Kidney epithelial cell (primary cell): Measurements from ENCODE around the gene TACC2. TPM values are rescaled to one million over a fixed set of nuclear protein-coding genes. Genes with fewer than 3 reads are reported as not detected.
A peak's percentile ranks its signal among the peaks of the same experiment; 100 is the strongest.
"Not testable (repeated sequence)": the region's sequence is repeated elsewhere in the genome, so short reads cannot be mapped to it uniquely, and the experiment has no call there.

Experiments used
- DNase-seq: peaks from one replicate; pipeline ENCODE4 v3.0.0-alpha.2; 2010; ENCODE audit warnings: low read depth
- H3K27me3 ChIP-seq: 2 replicates; pipeline ENCODE4 v1.6.0; 2011; ENCODE audit warnings: low read length; ENCODE audit not compliant: control insufficient read depth, insufficient read depth
- H3K36me3 ChIP-seq: 2 replicates; pipeline ENCODE4 v1.5.1; 2011; ENCODE audit warnings: low read length; ENCODE audit not compliant: control insufficient read depth, insufficient read depth
- H3K4me3 ChIP-seq: 2 replicates; pipeline ENCODE4 v1.5.1; 2011; ENCODE audit warnings: low read depth, mild to moderate bottlenecking, control low read depth, low read length
- total RNA-seq: library from RNA; depleted of rRNA; stranded (reverse); fragments of >200 nt; gene quantifications from 2 replicates; pipeline ENCODE4 v1.2.3, GENCODE V29; 2015
- TF ChIP-seq, protein P1 (sequence below): IDR thresholded peaks from 2 replicates; pipeline ENCODE4 v1.5.1; 2011; ENCODE audit warnings: mild to moderate bottlenecking, moderate library complexity, low read length, control low read depth, inconsistent platforms; ENCODE audit not compliant: insufficient read depth, poor library complexity, severe bottlenecking

Gene TACC2
- total RNA-seq, 1 donor from 2014 or later, result 26.9 TPM

- H3K36me3 ChIP-seq, result no peaks in the 10 kb centered on the region
- no peak overlapping the region for H3K4me3 ChIP-seq
- TF ChIP-seq, protein P1, sequence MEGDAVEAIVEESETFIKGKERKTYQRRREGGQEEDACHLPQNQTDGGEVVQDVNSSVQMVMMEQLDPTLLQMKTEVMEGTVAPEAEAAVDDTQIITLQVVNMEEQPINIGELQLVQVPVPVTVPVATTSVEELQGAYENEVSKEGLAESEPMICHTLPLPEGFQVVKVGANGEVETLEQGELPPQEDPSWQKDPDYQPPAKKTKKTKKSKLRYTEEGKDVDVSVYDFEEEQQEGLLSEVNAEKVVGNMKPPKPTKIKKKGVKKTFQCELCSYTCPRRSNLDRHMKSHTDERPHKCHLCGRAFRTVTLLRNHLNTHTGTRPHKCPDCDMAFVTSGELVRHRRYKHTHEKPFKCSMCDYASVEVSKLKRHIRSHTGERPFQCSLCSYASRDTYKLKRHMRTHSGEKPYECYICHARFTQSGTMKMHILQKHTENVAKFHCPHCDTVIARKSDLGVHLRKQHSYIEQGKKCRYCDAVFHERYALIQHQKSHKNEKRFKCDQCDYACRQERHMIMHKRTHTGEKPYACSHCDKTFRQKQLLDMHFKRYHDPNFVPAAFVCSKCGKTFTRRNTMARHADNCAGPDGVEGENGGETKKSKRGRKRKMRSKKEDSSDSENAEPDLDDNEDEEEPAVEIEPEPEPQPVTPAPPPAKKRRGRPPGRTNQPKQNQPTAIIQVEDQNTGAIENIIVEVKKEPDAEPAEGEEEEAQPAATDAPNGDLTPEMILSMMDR, result no peak
- DNase-seq, result peak; percentile 75
- H3K27me3 ChIP-seq, result no peaks in the 10 kb centered on the region
These were observed 74.1 kb downstream of the TACC2 start for GRCh38 chr10:122062831-122063674.

- H3K36me3 ChIP-seq, H3K4me3 ChIP-seq, DNase-seq, H3K27me3 ChIP-seq: not testable (repeated sequence)
These were observed 77.5 kb downstream of the TACC2 start for GRCh38 chr10:122066337-122066939.

- H3K4me3 ChIP-seq, result no peak overlapping the region
- no peaks in the 10 kb centered on the region for H3K36me3 ChIP-seq
- no peaks in the 10 kb centered on the region for H3K27me3 ChIP-seq
- DNase-seq, result no peak
- TF ChIP-seq, protein P1, result no peak
These were observed 79.9 kb downstream of the TACC2 start for GRCh38 chr10:122068844-122069243.

- Histone ChIP-seq H3K27me3 (no peaks in the 10 kb centered on the region), H3K4me3 (no peak overlapping the region), H3K36me3 (no peaks in the 10 kb centered on the region)
- DNase-seq, result no peak
- TF ChIP-seq, protein P1, result no peak
These were observed 83.5 kb downstream of the TACC2 start for GRCh38 chr10:122072491-122072890.

GRCh38 chr10:122073508-122073907 is 84.5 kb downstream of the TACC2 start:
- Histone ChIP-seq H3K36me3 (no peaks in the 10 kb centered on the region), H3K4me3 (no peak overlapping the region), H3K27me3 (no peaks in the 10 kb centered on the region)
- TF ChIP-seq, protein P1, result no peak
- DNase-seq, result no peak

- Histone ChIP-seq H3K27me3 (no peaks in the 10 kb centered on the region), H3K36me3 (no peaks in the 10 kb centered on the region), H3K4me3 (no peak overlapping the region)
- TF ChIP-seq, protein P1, result no peak
- no peak for DNase-seq
These were observed 86.2 kb downstream of the TACC2 start for GRCh38 chr10:122075171-122075570.

GRCh38 chr10:122075876-122076275 is 86.9 kb downstream of the TACC2 start:
- H3K4me3 ChIP-seq, H3K27me3 ChIP-seq, H3K36me3 ChIP-seq, DNase-seq: not testable (repeated sequence)
